ENCODE measurements around the gene SH3BGR.

DNA sequence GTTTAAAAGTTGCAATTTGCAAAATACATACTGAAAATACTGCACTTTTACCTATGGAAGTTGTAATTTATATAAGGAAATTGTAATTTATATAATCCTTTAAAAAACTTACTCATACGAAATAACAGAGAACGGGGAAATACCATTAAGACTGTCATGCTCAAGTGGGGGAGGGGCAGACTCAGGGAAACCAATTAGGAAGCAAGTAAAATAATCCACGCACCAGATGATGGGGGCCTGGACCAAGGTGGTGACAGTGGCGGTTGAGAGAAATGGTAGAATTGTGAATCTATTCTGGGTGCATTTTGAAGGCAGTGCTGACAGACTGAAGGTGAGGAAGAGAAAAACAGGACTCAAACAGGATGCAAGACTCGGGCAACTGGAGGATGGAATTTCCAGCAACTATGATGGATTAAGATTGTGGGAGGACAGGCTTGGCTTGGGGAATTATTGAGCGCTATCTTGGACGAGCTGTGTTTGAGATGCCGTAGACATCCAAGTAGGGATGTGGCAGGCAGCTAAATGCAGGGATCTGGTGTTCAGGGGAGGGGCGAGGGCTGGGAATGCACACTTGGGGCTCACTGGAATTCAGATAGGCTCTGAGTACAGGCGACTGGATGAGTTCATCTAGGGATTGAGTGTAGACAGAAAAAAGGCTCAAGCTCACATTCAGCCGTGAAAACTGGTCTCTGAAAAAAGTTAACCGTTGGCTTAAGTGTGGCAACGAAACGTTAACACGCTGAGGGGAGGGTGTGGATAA lies 7.2 kb upstream of the SH3BGR start:
- TF ChIP-seq FOXA1 (IDR thresholded peaks at IDR 0.05) (no peak), BHLHE40 (IDR thresholded peaks at IDR 0.05; ENCODE audit: borderline replicate concordance) (no peak)

Data from HEK293T (cell line).